Left ventricle myocardium inferior (tissue), 1 donor: Measurements from ENCODE around the gene ARHGAP26. TPM values are rescaled to one million over a fixed set of nuclear protein-coding genes. Genes with fewer than 3 reads are reported as not detected.

Experiments
- DNase-seq: peaks from one replicate; pipeline ENCODE4 v3.0.0-alpha.2; 2020
- H3K27ac ChIP-seq: fragments of 200-600 bp; replicated peaks from 2 replicates; pipeline ENCODE4 v1.8.0; 2021
- H3K27me3 ChIP-seq: fragments of 200-600 bp; 2 replicates; pipeline ENCODE4 v1.8.0; 2021; ENCODE audit warnings: low read depth
- H3K36me3 ChIP-seq: fragments of 200-600 bp; 2 replicates; pipeline ENCODE4 v1.8.0; 2021
- H3K4me1 ChIP-seq: fragments of 200-600 bp; 2 replicates; pipeline ENCODE4 v1.8.0; 2021
- H3K4me3 ChIP-seq: fragments of 200-600 bp; 2 replicates; pipeline ENCODE4 v1.8.0; 2021; ENCODE audit warnings: mild to moderate bottlenecking, moderate library complexity
- H3K9me3 ChIP-seq: fragments of 200-600 bp; replicated peaks from 2 replicates; pipeline ENCODE4 v1.8.0; 2021
- intact Hi-C: fragments of 100-400 bp; cut with micrococcal nuclease; formaldehyde crosslinking; loops from one replicate; pipeline ENCODE4 v1.11.0; 2022
- total RNA-seq: library from RNA; stranded (reverse); fragmentation: NEBNext Ultra II Directional; extraction: Animal tissue kit (Norgen Biotek cat#: 25700); gene quantifications from one replicate; pipeline ENCODE4 v1.2.1, GENCODE V29; 2021
- TF ChIP-seq, protein P1 (sequence below): fragments of 200-600 bp; IDR thresholded peaks from 2 replicates; pipeline ENCODE4 v1.8.0; 2021; ENCODE audit warnings: antibody characterized with exemption, mild to moderate bottlenecking, borderline replicate concordance
- donor health status: DM: no; HTN: yes; CAD: no; lungs with severe emphysema.

Gene ARHGAP26
- total RNA-seq, 1 donor from 2014 or later, result 35.7 TPM

DNA sequence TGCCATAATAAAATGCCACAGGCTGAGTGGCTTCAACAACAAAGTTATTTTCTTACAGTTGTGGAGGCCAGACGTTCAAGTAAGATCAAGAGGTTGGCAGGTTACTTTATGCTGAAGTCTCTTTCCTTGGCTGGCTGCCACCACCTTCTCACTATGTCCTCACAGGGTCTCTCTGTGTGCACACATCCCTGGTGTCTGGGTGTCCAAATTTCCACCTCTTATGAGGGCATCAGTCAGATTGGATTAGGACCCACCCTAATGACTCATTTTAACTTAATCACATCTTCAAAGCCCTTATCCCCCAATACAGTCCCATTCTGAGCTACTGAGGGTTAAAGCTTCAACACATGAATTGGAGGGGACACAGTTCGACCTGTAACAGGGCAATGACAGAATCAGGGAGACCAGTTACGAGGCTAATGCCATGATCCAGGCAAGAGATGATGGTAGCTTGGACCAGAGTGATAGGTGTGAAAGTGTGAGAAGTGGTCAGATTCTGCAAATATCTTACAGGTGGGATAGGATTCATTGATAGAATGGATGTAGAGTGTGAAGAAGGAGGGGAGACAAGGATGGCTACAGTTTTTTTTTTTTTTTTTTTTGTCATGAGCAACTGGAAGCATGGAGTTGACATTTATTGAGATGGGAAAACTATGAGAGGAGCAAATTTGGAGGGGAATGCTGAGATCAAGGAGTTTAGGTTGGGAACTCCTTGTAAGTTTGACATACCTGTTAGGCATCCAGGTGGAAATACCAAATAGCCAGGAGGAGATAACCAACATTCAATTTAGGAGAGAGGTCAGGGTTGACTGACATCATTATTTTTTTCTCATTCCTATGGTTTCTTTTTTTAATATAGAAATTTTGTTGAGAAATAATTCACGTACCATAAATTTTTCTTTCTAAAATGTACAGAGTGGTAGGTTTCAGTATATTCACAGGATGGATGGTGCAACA lies 44.7 kb upstream of the ARHGAP26 start:
- TF ChIP-seq, protein P1, sequence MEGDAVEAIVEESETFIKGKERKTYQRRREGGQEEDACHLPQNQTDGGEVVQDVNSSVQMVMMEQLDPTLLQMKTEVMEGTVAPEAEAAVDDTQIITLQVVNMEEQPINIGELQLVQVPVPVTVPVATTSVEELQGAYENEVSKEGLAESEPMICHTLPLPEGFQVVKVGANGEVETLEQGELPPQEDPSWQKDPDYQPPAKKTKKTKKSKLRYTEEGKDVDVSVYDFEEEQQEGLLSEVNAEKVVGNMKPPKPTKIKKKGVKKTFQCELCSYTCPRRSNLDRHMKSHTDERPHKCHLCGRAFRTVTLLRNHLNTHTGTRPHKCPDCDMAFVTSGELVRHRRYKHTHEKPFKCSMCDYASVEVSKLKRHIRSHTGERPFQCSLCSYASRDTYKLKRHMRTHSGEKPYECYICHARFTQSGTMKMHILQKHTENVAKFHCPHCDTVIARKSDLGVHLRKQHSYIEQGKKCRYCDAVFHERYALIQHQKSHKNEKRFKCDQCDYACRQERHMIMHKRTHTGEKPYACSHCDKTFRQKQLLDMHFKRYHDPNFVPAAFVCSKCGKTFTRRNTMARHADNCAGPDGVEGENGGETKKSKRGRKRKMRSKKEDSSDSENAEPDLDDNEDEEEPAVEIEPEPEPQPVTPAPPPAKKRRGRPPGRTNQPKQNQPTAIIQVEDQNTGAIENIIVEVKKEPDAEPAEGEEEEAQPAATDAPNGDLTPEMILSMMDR, result no peak
- Histone ChIP-seq H3K27me3 (no peaks in the 10 kb centered on the region), H3K36me3 (no peaks in the 10 kb centered on the region), H3K9me3 (no peaks in the 10 kb centered on the region), H3K4me3 (no peak overlapping the region), H3K27ac (peak overlapping the region; percentile 43), H3K4me1 (peaks cover 31% of the 10 kb centered on the region)
- intact Hi-C loops, result no loop called here
- DNase-seq, result no peak

- intact Hi-C loops, result no loop called here
- H3K27ac ChIP-seq, result peak overlapping the region; percentile 43
- TF ChIP-seq, protein P1, result no peak
Observed at GRCh38 chr5:142726188-142726731, 43.9 kb upstream of the ARHGAP26 start.

GRCh38 chr5:142727735-142728047 lies 42.5 kb upstream of the ARHGAP26 start:
- Histone ChIP-seq H3K9me3 (no peaks in the 10 kb centered on the region), H3K4me1 (peaks cover 16% of the 10 kb centered on the region), H3K27me3 (no peaks in the 10 kb centered on the region), H3K36me3 (no peaks in the 10 kb centered on the region), H3K27ac (no peak overlapping the region), H3K4me3 (no peak overlapping the region)
- no peak for DNase-seq
- intact Hi-C loops, result no loop called here
- TF ChIP-seq, protein P1, result no peak

More at GRCh38 chr5:142726188-142726731, 43.9 kb upstream of the ARHGAP26 start:
- Histone ChIP-seq H3K4me1 (peaks cover 24% of the 10 kb centered on the region), H3K4me3 (no peak overlapping the region), H3K36me3 (no peaks in the 10 kb centered on the region), H3K9me3 (no peaks in the 10 kb centered on the region), H3K27me3 (no peaks in the 10 kb centered on the region)
- no peak for DNase-seq

GRCh38 chr5:142735323-142736246 lies 34.6 kb upstream of the ARHGAP26 start:
- Histone ChIP-seq H3K4me3 (no peak overlapping the region), H3K27ac (peak overlapping the region; percentile 54), H3K27me3 (no peaks in the 10 kb centered on the region), H3K36me3 (no peaks in the 10 kb centered on the region), H3K9me3 (no peaks in the 10 kb centered on the region), H3K4me1 (peaks cover 40% of the 10 kb centered on the region)
- no peak for DNase-seq
- TF ChIP-seq, protein P1, result no peak
- intact Hi-C loops, result no loop called here

DNA sequence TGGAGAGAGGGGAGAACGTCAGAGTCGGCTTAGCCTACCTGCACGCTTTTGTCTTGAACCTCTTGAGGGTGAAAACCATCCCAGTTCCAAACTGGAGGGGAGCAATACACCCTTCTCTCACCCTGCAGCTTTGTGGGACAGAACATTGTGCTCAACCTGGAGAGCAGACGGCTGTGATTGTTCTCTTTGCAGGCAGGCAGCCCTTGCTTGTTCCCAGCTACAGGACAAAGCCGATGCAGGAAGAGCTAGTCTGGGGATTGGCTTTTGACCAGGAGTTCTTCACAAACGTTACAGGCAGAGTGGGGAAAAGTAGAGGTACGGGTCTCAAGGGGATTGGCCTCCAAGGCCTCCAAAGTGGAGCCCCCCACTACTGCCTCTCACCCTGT lies 33.9 kb upstream of the ARHGAP26 start:
- Histone ChIP-seq H3K36me3 (no peaks in the 10 kb centered on the region), H3K4me3 (no peak overlapping the region), H3K4me1 (peaks cover 47% of the 10 kb centered on the region), H3K27ac (peak overlapping the region; percentile 54), H3K9me3 (no peaks in the 10 kb centered on the region), H3K27me3 (no peaks in the 10 kb centered on the region)
- TF ChIP-seq, protein P1, result no peak
- DNase-seq, result no peak
- intact Hi-C loops, result no loop called here
